Activated naive CD4-positive, alpha-beta T cell treated with anti-CD3 and anti-CD28 coated beads, Interleukin-2, amount 50 U/mL, for 72 hours (primary cell): ENCODE measurements around the gene ADAMTS19. TPM values are rescaled to one million over a fixed set of nuclear protein-coding genes. Genes with fewer than 3 reads are reported as not detected.
"Not testable (repeated sequence)": the region's sequence is repeated elsewhere in the genome, so short reads cannot be mapped to it uniquely, and the experiment has no call there.

Experiments used
- ATAC-seq, 2 donors: fragments of 150-1000 bp; cut with Tn5 transposase; 2 replicates each; pipeline ENCODE4 v1.10.0; 2021; ENCODE audit warnings: mild to moderate bottlenecking in 2 of 2, moderate library complexity in 2 of 2
- DNase-seq, 2 donors: peaks; one replicate each; pipeline ENCODE4 v3.0.0; 2021 to 2022; ENCODE audit warnings: low spot score in 2 of 2
- H3K27ac Mint-ChIP-seq, 2 donors: one replicate each; pipeline ENCODE4 v1.8.0; 2022; ENCODE audit warnings: mild to moderate bottlenecking in 2 of 2, mixed read lengths in 2 of 2
- H3K36me3 Mint-ChIP-seq, 2 donors: one replicate each; pipeline ENCODE4 v1.8.0; 2022; ENCODE audit warnings: mixed read lengths in 2 of 2
- H3K9me3 Mint-ChIP-seq, 2 donors: one replicate each; pipeline ENCODE4 v1.8.0; 2022; ENCODE audit warnings: mixed read lengths in 2 of 2
- total RNA-seq, 2 donors: library from RNA; stranded (reverse); gene quantifications; one replicate each; pipeline ENCODE4 v1.2.3, GENCODE V29; 2022

Gene ADAMTS19
- total RNA-seq, 2 donors from 2014 or later = not detected

DNA sequence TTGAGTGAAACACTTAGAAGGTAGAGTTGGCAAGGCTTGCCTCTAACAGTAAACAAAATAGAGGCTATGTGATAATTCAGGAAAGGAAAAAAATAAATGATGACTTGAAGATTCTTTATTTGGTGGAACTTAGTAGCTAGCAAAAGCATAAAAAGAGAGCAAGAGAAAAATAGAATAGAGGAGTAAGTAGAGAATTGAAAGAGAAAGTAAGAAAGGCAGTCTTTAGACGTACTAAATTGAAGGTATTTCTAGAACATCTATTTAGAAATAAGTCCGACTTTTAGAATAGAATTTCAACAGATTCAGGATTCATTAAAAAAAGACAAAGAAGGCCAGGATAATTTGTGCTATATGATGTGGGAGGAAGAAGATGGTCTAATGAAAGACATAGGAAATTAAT is 159.7 kb downstream of the ADAMTS19 start:
- DNase-seq (no peak), ATAC-seq (no peak)
- H3K9me3 Mint-ChIP-seq = peaks cover 0 to 12% of the 10 kb centered on the region in 2 donors
- H3K27ac Mint-ChIP-seq = no peak overlapping the region
- H3K36me3 Mint-ChIP-seq = no peaks in the 10 kb centered on the region

- Mint-ChIP-seq H3K36me3 (no peaks in the 10 kb centered on the region), H3K27ac (no peak overlapping the region), H3K9me3 (peaks cover 5 to 19% of the 10 kb centered on the region in 2 donors)
- no peak for DNase-seq
- ATAC-seq = no peak
Observed at GRCh38 chr5:129622531-129622930, 162.4 kb downstream of the ADAMTS19 start.

DNA sequence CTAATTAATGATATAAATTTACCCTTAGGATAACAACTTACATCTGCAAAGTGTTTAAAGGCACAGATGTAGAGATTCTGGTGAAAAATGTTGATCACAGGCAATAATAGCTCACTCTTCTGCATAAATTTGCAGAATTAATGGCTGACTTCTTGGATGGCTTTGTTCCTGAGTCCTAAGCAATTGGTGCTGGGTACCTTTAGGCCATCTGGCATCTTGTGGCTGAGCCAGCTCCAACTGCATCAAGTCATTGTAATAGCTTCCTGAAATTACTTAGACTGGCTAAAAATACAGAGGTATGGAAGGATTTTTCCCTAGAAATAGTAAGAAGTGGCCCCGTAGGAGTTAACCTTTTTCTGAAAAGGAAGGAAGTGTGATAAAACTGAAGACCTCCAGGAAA is 169.5 kb downstream of the ADAMTS19 start:
- Mint-ChIP-seq H3K36me3 (no peaks in the 10 kb centered on the region), H3K27ac (no peak overlapping the region), H3K9me3 (peaks cover 13 to 22% of the 10 kb centered on the region in 2 donors)
- ATAC-seq (no peak), DNase-seq (no peak)

DNA sequence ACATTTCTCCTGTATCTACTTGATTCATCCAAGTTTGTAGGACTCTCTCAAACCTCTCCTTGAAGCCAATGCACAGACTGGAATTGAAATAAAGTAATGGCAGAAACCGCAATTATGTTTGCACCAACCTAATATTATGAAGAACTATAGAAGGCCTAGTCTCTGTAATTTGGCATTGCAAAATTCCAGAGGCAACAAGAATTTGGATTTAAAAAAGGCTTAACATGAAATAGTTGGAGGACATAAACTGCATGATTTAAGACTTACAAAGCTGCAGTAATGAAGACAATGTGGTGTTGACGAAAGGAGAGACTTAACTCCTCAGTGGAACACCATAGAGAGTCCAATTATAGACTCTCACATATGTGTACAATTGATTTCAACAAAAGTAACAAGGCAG is 170.0 kb downstream of the ADAMTS19 start:
- Mint-ChIP-seq H3K36me3 (no peaks in the 10 kb centered on the region), H3K9me3 (peaks cover 18 to 24% of the 10 kb centered on the region in 2 donors), H3K27ac (no peak overlapping the region)
- ATAC-seq = no peak
- DNase-seq = no peak

DNA sequence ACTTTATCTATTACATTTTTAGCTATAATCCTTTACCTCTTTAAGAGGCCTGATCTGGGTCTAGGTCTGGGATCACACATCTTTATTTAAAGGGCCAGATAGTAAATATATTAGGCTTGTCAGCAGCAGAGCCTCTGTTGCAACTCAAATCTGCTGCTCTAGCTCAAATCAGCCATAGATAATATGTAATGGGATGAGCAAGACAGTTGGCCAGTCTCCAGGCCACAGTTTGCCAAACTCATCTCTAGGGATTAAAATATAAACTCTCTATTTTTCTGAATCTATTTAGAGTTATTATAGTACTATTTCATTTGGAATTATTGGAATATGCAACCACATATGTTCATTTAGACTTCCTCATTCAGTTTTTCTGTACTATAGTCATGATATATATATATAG is 171.9 kb downstream of the ADAMTS19 start:
- Mint-ChIP-seq H3K9me3 (peaks cover 19 to 22% of the 10 kb centered on the region in 2 donors), H3K27ac (no peak overlapping the region), H3K36me3 (no peaks in the 10 kb centered on the region)
- no peak for DNase-seq
- ATAC-seq = no peak

- H3K9me3 Mint-ChIP-seq = peaks cover 15% of the 10 kb centered on the region in 2 donors
- DNase-seq, H3K27ac Mint-ChIP-seq, ATAC-seq, H3K36me3 Mint-ChIP-seq: not testable (repeated sequence)
Observed at GRCh38 chr5:129637501-129637900, 177.4 kb downstream of the ADAMTS19 start.

DNA sequence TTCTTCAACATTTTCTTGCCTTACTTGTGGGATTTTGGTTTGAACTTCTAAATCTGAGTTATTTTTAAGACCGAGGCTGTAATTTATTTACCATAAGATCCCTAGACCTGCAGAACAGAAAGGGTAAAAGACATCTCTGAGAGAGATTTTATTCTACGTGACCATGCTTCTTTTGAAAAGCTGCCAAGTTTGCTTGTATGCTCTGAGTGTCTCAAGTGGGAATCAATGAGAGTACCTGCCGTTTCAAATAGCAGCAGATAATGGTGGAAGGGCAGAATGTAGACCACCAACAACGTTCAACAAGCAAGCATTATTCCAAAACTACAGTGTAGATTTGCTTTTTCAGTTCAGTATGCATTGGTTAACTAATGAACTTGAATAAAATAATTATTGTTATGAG is 179.2 kb downstream of the ADAMTS19 start:
- DNase-seq (no peak), ATAC-seq (no peak)
- H3K27ac Mint-ChIP-seq = no peak overlapping the region
- peaks cover 4 to 10% of the 10 kb centered on the region in 2 donors for H3K9me3 Mint-ChIP-seq
- H3K36me3 Mint-ChIP-seq = no peaks in the 10 kb centered on the region

GRCh38 chr5:129652349-129653056 is 192.4 kb downstream of the ADAMTS19 start:
- H3K36me3 Mint-ChIP-seq = no peaks in the 10 kb centered on the region
- no peak overlapping the region for H3K27ac Mint-ChIP-seq
- ATAC-seq (no peak), DNase-seq (no peak)
- H3K9me3 Mint-ChIP-seq = peaks cover 4 to 10% of the 10 kb centered on the region in 2 donors

- H3K9me3 Mint-ChIP-seq = peaks cover 4 to 10% of the 10 kb centered on the region in 2 donors
- ATAC-seq (no peak), DNase-seq (no peak)
- no peaks in the 10 kb centered on the region for H3K36me3 Mint-ChIP-seq
- no peak overlapping the region for H3K27ac Mint-ChIP-seq
Observed at GRCh38 chr5:129653057-129653375, 192.9 kb downstream of the ADAMTS19 start.

GRCh38 chr5:129653442-129653841 is 193.3 kb downstream of the ADAMTS19 start:
- no peaks in the 10 kb centered on the region for H3K36me3 Mint-ChIP-seq
- peaks cover 4 to 10% of the 10 kb centered on the region in 2 donors for H3K9me3 Mint-ChIP-seq
- H3K27ac Mint-ChIP-seq = no peak overlapping the region
- ATAC-seq (no peak), DNase-seq (no peak)

DNA sequence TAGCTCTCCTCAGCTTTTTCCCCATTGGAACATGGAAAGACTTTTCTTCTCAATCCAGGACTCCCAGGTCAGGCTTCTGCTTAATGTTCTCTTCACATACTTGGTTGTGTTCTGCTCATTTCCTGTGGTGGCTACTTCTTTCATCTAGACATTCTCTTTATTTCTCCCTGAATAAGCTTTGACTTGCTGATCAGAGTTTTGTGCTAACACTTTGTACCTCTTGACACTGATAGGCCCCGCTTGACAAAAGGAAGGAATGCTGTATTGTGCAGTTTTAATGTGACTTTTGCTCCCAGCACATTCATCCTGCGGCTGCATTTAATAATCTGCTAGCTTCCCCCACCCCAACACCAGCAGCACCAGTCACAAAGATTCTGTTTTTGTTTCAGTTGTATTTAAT is 196.9 kb downstream of the ADAMTS19 start:
- no peak for DNase-seq
- Mint-ChIP-seq H3K9me3 (no peaks in the 10 kb centered on the region), H3K36me3 (no peaks in the 10 kb centered on the region), H3K27ac (no peak overlapping the region)
- no peak for ATAC-seq

GRCh38 chr5:129658801-129659200 is 198.7 kb downstream of the ADAMTS19 start:
- Mint-ChIP-seq H3K36me3 (no peaks in the 10 kb centered on the region), H3K27ac (no peak overlapping the region), H3K9me3 (no peaks in the 10 kb centered on the region)
- DNase-seq (no peak), ATAC-seq (no peak)

DNA sequence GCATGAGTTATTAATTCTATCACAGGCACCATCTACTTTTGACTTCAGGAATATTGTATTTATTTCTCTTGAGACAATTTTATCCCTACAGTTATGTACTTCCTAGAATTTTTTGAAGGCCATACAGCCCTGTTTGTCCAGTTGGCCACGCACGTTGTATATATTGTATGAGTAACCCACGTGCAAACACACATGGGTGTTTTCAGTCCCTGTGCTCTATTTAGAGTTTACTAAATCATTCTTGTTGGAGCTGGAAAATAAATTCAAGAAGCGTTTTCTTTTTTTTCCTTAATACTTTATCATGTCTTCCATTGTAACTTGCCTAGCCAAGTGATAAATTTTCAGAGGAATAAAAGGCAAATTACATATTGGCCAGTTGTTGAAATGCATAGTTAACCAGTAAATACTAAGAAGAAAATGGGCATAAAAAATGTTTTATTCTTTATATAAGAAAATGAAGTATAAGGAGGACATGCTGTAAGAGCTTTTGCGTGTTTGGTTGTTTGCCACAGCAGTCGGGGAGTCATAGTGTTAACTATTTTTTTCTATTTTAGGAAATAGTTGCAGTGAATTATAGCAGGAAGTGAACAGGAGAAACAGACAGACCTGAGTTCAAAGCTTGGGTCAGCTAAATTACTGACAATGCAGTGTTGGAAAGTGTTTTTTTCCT is 201.4 kb downstream of the ADAMTS19 start:
- ATAC-seq = no peak
- H3K36me3 Mint-ChIP-seq = no peaks in the 10 kb centered on the region
- H3K9me3 Mint-ChIP-seq = no peaks in the 10 kb centered on the region
- DNase-seq = no peak
- no peak overlapping the region for H3K27ac Mint-ChIP-seq

GRCh38 chr5:129664336-129664937 is 204.3 kb downstream of the ADAMTS19 start:
- Mint-ChIP-seq H3K9me3 (peaks cover 5 to 13% of the 10 kb centered on the region in 2 donors), H3K36me3 (peaks cover 0 to 6% of the 10 kb centered on the region in 2 donors), H3K27ac (no peak overlapping the region)
- DNase-seq (peak in 1 of 2 donors; percentile 40), ATAC-seq (no peak)

DNA sequence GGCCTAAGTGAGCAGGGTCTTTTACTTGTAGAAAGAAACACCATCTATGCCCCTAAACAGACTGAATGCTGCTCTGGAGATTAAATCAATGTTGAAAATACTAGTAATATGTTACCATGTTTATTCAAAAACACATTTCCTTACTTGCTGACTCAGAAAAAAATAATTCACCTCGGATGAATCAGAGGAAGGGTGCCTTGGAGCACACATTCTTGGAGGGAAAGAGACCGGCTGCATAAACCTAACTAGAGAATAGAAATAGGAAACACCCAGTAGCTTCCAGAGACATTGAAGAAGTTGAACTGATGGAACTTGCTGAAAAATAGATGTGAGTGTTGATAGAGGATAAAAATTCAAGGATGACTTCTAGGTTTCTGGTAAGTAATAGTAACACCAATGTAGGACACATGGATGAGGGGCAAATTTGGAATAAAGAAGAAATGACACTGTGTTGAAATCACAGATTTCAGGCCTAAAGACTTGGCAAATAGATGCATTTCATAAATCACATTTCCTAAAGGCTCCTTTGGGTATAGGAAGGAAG is 210.9 kb downstream of the ADAMTS19 start:
- DNase-seq (no peak), ATAC-seq (no peak)
- Mint-ChIP-seq H3K27ac (no peak overlapping the region), H3K9me3 (peaks cover 15 to 28% of the 10 kb centered on the region in 2 donors), H3K36me3 (peaks cover 0 to 6% of the 10 kb centered on the region in 2 donors)

GRCh38 chr5:129672006-129672405 is 211.9 kb downstream of the ADAMTS19 start:
- Mint-ChIP-seq H3K27ac (no peak overlapping the region), H3K36me3 (peaks cover 0 to 6% of the 10 kb centered on the region in 2 donors), H3K9me3 (peaks cover 15 to 28% of the 10 kb centered on the region in 2 donors)
- ATAC-seq (no peak), DNase-seq (no peak)

- Mint-ChIP-seq H3K27ac (no peak overlapping the region), H3K9me3 (peaks cover 5 to 7% of the 10 kb centered on the region in 2 donors), H3K36me3 (no peaks in the 10 kb centered on the region)
- no peak for ATAC-seq
- DNase-seq = no peak
Observed at GRCh38 chr5:129679671-129680070, 219.6 kb downstream of the ADAMTS19 start.
